Mucosa of rectum (tissue), 2 donors: Measurements from ENCODE around the gene TMEM52.
A peak's percentile ranks its signal among the peaks of the same experiment; 100 is the strongest.

ENCODE experiments used
- H3K27ac ChIP-seq, 2 donors: one replicate each; pipeline ENCODE4 v1.7.0; 2013; ENCODE audit warnings: inconsistent platforms in 2 of 2, low read depth in 2 of 2, low read length in 2 of 2
- H3K27me3 ChIP-seq, 2 donors: one replicate each; pipeline ENCODE4 v1.7.0; 2013; ENCODE audit warnings: low read length in 2 of 2; ENCODE audit not compliant: control insufficient read depth in 2 of 2, insufficient read depth in 2 of 2
- H3K36me3 ChIP-seq, 2 donors: one replicate each; pipeline ENCODE4 v1.7.0; 2013; ENCODE audit warnings: low read length in 2 of 2; ENCODE audit not compliant: control insufficient read depth in 2 of 2, insufficient read depth in 2 of 2
- H3K4me1 ChIP-seq, 2 donors: one replicate each; pipeline ENCODE4 v1.7.0; 2013; ENCODE audit warnings: low read length in 2 of 2, mild to moderate bottlenecking in 1 of 2; ENCODE audit not compliant: control insufficient read depth in 2 of 2, insufficient read depth in 2 of 2
- H3K4me3 ChIP-seq, 2 donors: one replicate each; pipeline ENCODE4 v1.7.0; 2013; ENCODE audit warnings: low read length in 2 of 2
- H3K9ac ChIP-seq, 2 donors: one replicate each; pipeline ENCODE4 v1.7.0; 2013; ENCODE audit warnings: low read length in 2 of 2, low read depth in 1 of 2, mild to moderate bottlenecking in 1 of 2
- H3K9me3 ChIP-seq, 2 donors: one replicate each; pipeline ENCODE4 v1.7.0; 2013; ENCODE audit warnings: low read length in 2 of 2; ENCODE audit not compliant: control insufficient read depth in 2 of 2
- donor health status: healthy.
- donor health status: Normal muscosa, but diverticular disease.

The TMEM52 gene

GRCh38 chr1:1883092-1883873 is 35.8 kb downstream of the TMEM52 start:
- peaks cover 0 to 5% of the 10 kb centered on the region in 2 donors for H3K36me3 ChIP-seq
- H3K27me3 ChIP-seq, result no peaks in the 10 kb centered on the region
- H3K9ac ChIP-seq, result no peak overlapping the region
- H3K27ac ChIP-seq, result no peak overlapping the region
- H3K4me1 ChIP-seq, result peaks cover 24 to 28% of the 10 kb centered on the region in 2 donors
- no peaks in the 10 kb centered on the region for H3K9me3 ChIP-seq
- no peak overlapping the region for H3K4me3 ChIP-seq

- peak overlapping the region in 1 of 2 donors; percentile 38 for H3K9ac ChIP-seq
- H3K4me3 ChIP-seq, result peak overlapping the region; percentile 26 to 31
- no peaks in the 10 kb centered on the region for H3K9me3 ChIP-seq
- H3K4me1 ChIP-seq, result peaks cover 19 to 24% of the 10 kb centered on the region in 2 donors
- H3K27me3 ChIP-seq, result no peaks in the 10 kb centered on the region
- H3K36me3 ChIP-seq, result peaks cover under 1 to 9% of the 10 kb centered on the region in 2 donors
- H3K27ac ChIP-seq, result peak overlapping the region; percentile 77 to 78
These were observed 37.4 kb downstream of the TMEM52 start for GRCh38 chr1:1881727-1882126.

- H3K4me3 ChIP-seq, result peak overlapping the region; percentile 14 to 22
- no peaks in the 10 kb centered on the region for H3K27me3 ChIP-seq
- H3K27ac ChIP-seq, result peak overlapping the region; percentile 77 to 78
- no peaks in the 10 kb centered on the region for H3K9me3 ChIP-seq
- peaks cover 8 to 18% of the 10 kb centered on the region in 2 donors for H3K36me3 ChIP-seq
- peak overlapping the region; percentile 38 for H3K9ac ChIP-seq
- peaks cover 19 to 24% of the 10 kb centered on the region in 2 donors for H3K4me1 ChIP-seq
These were observed 38.3 kb downstream of the TMEM52 start for GRCh38 chr1:1880617-1881312.

- Histone ChIP-seq H3K9ac (no peak overlapping the region), H3K27me3 (no peaks in the 10 kb centered on the region), H3K27ac (no peak overlapping the region), H3K36me3 (peaks cover 10 to 21% of the 10 kb centered on the region in 2 donors), H3K4me3 (no peak overlapping the region), H3K9me3 (no peaks in the 10 kb centered on the region), H3K4me1 (peaks cover 19 to 24% of the 10 kb centered on the region in 2 donors)
These were observed 39.1 kb downstream of the TMEM52 start for GRCh38 chr1:1879942-1880341.

GRCh38 chr1:1877865-1878436 is 41.1 kb downstream of the TMEM52 start:
- no peaks in the 10 kb centered on the region for H3K9me3 ChIP-seq
- H3K4me3 ChIP-seq, result no peak overlapping the region
- no peaks in the 10 kb centered on the region for H3K27me3 ChIP-seq
- no peak overlapping the region for H3K9ac ChIP-seq
- H3K4me1 ChIP-seq, result peaks cover 25 to 31% of the 10 kb centered on the region in 2 donors
- H3K36me3 ChIP-seq, result peaks cover 10 to 23% of the 10 kb centered on the region in 2 donors
- no peak overlapping the region for H3K27ac ChIP-seq

- H3K27ac ChIP-seq, result no peak overlapping the region
- H3K27me3 ChIP-seq, result no peaks in the 10 kb centered on the region
- no peak overlapping the region for H3K9ac ChIP-seq
- peaks cover 10 to 23% of the 10 kb centered on the region in 2 donors for H3K36me3 ChIP-seq
- peaks cover 25 to 27% of the 10 kb centered on the region in 2 donors for H3K4me1 ChIP-seq
- H3K9me3 ChIP-seq, result no peaks in the 10 kb centered on the region
- H3K4me3 ChIP-seq, result no peak overlapping the region
These were observed 42.6 kb downstream of the TMEM52 start for GRCh38 chr1:1876335-1876930.

- Histone ChIP-seq H3K27ac (no peak overlapping the region), H3K4me3 (no peak overlapping the region), H3K27me3 (no peaks in the 10 kb centered on the region), H3K9me3 (no peaks in the 10 kb centered on the region), H3K4me1 (peaks cover 20 to 25% of the 10 kb centered on the region in 2 donors), H3K9ac (no peak overlapping the region), H3K36me3 (peaks cover 10 to 23% of the 10 kb centered on the region in 2 donors)
These were observed 43.1 kb downstream of the TMEM52 start for GRCh38 chr1:1875932-1876331.

GRCh38 chr1:1874901-1875300 is 44.2 kb downstream of the TMEM52 start:
- Histone ChIP-seq H3K4me1 (peaks cover 15 to 19% of the 10 kb centered on the region in 2 donors), H3K36me3 (peaks cover 10 to 23% of the 10 kb centered on the region in 2 donors), H3K9ac (no peak overlapping the region), H3K27ac (no peak overlapping the region), H3K27me3 (no peaks in the 10 kb centered on the region), H3K9me3 (no peaks in the 10 kb centered on the region), H3K4me3 (no peak overlapping the region)

GRCh38 chr1:1873186-1873585 is 45.9 kb downstream of the TMEM52 start:
- Histone ChIP-seq H3K4me1 (peaks cover 15 to 23% of the 10 kb centered on the region in 2 donors), H3K36me3 (peaks cover 10 to 19% of the 10 kb centered on the region in 2 donors), H3K9ac (no peak overlapping the region), H3K27me3 (no peaks in the 10 kb centered on the region), H3K9me3 (no peaks in the 10 kb centered on the region), H3K27ac (peak overlapping the region in 1 of 2 donors; percentile 44), H3K4me3 (no peak overlapping the region)
